Diencephalon (tissue), 1 donor: ENCODE data around the gene KIF1C. TPM values are rescaled to one million over a fixed set of nuclear protein-coding genes. Genes with fewer than 3 reads are reported as not detected.

ENCODE experiments used
- small RNA-seq: library from RNA; depleted of rRNA; stranded (forward); fragments of <200 nt; gene quantifications from one replicate; pipeline ENCODE3, GENCODE V24; 2014
- total RNA-seq: library from RNA; depleted of rRNA; stranded (reverse); fragments of >200 nt; gene quantifications from one replicate; pipeline ENCODE4 v1.2.3, GENCODE V29; 2014

Gene KIF1C
- 13.8 TPM for total RNA-seq

GRCh38 chr17:4997302-4998026 lies at the start of gene KIF1C, which contains the start of gene INCA1:
KIF1C (plus strand) TSS chr17:4997950; CDS start chr17:5000247, 2,297 bp downstream.
INCA1 (minus strand) TSS chr17:4997522; CDS start chr17:4994437, 3,085 bp downstream.

DNA sequence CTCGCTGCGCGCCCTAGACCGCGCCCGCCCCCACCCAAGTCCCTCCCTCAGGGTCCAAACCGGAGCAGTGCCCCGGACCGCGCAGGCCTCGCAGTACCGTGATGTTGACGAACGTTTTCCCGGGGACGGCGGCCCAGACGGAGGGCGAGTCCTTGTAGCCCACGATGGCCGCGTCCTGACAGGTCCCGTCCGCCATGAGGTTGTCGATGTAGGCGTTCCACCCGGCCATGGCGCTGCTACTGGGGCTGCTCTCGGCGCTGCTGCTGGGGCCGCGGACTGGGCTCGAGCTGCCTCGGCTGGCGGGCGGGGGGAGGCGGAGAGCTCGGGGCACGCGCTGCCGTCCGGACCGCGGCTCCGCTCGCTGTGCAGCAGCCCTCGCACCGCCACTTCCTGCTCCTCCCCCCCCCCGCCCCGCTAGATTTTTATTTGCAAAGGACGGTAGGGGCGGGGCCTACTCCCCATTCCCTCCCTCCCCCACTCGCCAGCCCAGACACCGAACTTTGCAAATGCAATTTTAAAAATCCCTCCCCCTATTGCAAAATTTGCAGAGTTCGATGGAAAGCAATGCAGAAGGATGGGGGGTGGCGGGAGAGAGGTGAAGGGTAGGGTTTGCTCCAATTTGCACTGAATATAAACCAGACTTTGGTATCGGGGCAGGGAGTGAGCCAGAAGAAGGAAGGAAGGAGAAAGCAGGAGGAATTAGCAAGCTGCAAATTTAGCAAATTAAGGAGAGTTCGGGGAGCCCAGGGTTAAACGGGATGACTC lies 49.4 kb upstream of the KIF1C start, which contains the start of gene PFN1:
PFN1 (minus strand) TSS at position 365 of the 765 bp plus-strand sequence; CDS start at position 229, 136 bp downstream.

GRCh38 chr17:4950746-4951204 lies 47.0 kb upstream of the KIF1C start, which contains the start of gene ENO3:
ENO3 (plus strand) TSS chr17:4951119; CDS start chr17:4951830, 711 bp downstream.

DNA sequence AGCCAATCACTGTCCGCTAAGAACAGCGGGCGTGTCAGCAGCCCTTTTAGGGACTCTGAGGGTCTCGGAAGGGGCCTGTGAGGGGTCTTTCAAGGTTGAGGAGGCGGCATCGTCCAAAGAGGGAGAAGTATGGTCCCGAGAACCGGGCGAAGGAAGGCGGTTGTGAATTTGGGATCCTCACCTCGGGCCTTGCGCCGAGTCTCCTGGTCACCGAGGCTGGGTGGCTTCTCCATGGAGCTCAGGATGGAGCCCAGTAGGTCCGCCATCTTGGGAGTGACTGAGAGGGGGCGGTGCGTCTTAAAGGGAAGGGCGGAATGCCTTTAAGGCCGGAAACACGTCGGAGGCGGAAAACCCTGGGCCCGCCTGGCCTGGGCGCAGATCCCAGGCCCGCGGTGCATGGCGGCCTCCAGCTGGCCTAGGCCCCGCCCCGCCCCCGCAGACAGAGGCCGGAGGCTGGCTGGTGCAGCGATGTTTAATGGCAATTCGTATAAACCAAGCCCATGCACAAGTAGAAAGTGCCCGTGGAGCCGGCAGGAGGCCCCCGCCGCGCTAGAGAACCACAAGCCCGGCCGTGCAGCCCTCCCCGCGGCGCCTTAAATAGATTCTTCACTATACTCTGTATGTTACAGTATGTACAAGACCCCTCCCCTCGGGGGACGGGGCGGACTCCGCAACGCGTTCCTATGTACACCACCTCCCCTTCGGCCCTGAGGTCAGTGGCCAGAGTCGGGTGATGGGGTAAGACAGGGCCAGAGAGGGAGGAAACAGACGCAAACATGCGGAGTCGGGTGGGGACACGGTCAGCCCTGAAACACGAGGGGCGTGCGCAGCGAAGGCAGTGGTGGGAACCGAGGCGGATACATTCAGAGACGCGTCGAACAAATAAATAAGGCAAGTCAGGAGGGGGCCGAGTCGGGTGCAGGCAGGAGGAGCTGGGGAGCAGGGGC lies 29.9 kb upstream of the KIF1C start, which contains the start of gene SPAG7:
SPAG7 (minus strand) TSS at position 279 of the 947 bp plus-strand sequence; CDS start at position 266, 13 bp downstream.

GRCh38 chr17:4986951-4987766 lies 10.6 kb upstream of the KIF1C start, which contains the start of gene CAMTA2:
CAMTA2 (minus strand) TSS chr17:4987675; CDS start chr17:4986222, 1,453 bp downstream.

GRCh38 chr17:5035315-5035714 lies 37.6 kb downstream of the KIF1C start, which contains the start of gene SLC52A1:
SLC52A1 (minus strand) TSS chr17:5035426; CDS start chr17:5034606, 820 bp downstream.

Small RNA genes within 50 kb of the gene (small RNA-seq; reads per million reads assigned to genes)
- gene MIR6864, result 0.26 reads per million, percentile 9 among the genes with 10 or more reads in this experiment
- gene MIR6865, result not detected

Other genes starting within 250 kb of the KIF1C start
- gene TM4SF5, start 226.1 kb upstream of the KIF1C start, total RNA-seq, result not detected
- gene VMO1, start 211.6 kb upstream of the KIF1C start, total RNA-seq, result 0.69 TPM
- not detected for gene GLTPD2, start 209.0 kb upstream of the KIF1C start, total RNA-seq
- 111 TPM for gene PSMB6, start 201.8 kb upstream of the KIF1C start, total RNA-seq
- 10.8 TPM for gene PLD2, start 190.8 kb upstream of the KIF1C start, total RNA-seq
- gene MINK1, start 164.6 kb upstream of the KIF1C start, total RNA-seq, result 29.3 TPM
- 3.0 TPM for gene C17orf107, start 98.4 kb upstream of the KIF1C start, total RNA-seq
- gene CHRNE, start 94.9 kb upstream of the KIF1C start, total RNA-seq, result 0.46 TPM
- not detected for gene GP1BA, start 65.7 kb upstream of the KIF1C start, total RNA-seq
- gene SLC25A11, start 57.9 kb upstream of the KIF1C start, total RNA-seq, result 51.2 TPM
- gene RNF167, start 57.7 kb upstream of the KIF1C start, total RNA-seq, result 25.8 TPM
- 78.0 TPM for gene PFN1, start 49.4 kb upstream of the KIF1C start, total RNA-seq
- gene ENO3, start 46.8 kb upstream of the KIF1C start, total RNA-seq, result 1.8 TPM
- gene SPAG7, start 30.1 kb upstream of the KIF1C start, total RNA-seq, result 40.4 TPM
- gene CAMTA2, start 10.3 kb upstream of the KIF1C start, total RNA-seq, result 11.8 TPM
- 0.69 TPM for gene INCA1, start 428 bp upstream of the KIF1C start, total RNA-seq
- gene SLC52A1, start 37.5 kb downstream of the KIF1C start, total RNA-seq, result not detected
- gene ZFP3, start 80.5 kb downstream of the KIF1C start, total RNA-seq, result 15.7 TPM
- gene ZNF232, start 113.9 kb downstream of the KIF1C start, total RNA-seq, result 14.3 TPM
- 0.23 TPM for gene USP6, start 118.1 kb downstream of the KIF1C start, total RNA-seq
- 27.7 TPM for gene ZNF594, start 193.9 kb downstream of the KIF1C start, total RNA-seq
- 0.46 TPM for gene SCIMP, start 236.9 kb downstream of the KIF1C start, total RNA-seq